Endodermal cell (in vitro differentiated cells): Measurements from ENCODE around the gene KCND3. TPM values are rescaled to one million over a fixed set of nuclear protein-coding genes. Genes with fewer than 3 reads are reported as not detected.
"Not testable (repeated sequence)": the region's sequence is repeated elsewhere in the genome, so short reads cannot be mapped to it uniquely, and the experiment has no call there.

Experiments
- DNase-seq: peaks from one replicate; pipeline ENCODE4 v3.0.0-alpha.2; 2017
- H3K27ac ChIP-seq: 2 replicates; pipeline ENCODE4 v1.5.1; 2013; ENCODE audit warnings: mild to moderate bottlenecking, low read depth, low read length, moderate library complexity
- H3K27me3 ChIP-seq: 2 replicates; pipeline ENCODE4 v1.6.1; 2013; ENCODE audit warnings: mild to moderate bottlenecking, low read length, moderate library complexity; ENCODE audit not compliant: insufficient read depth, control insufficient read depth, poor library complexity, severe bottlenecking
- H3K36me3 ChIP-seq: 2 replicates; pipeline ENCODE4 v1.7.0; 2013; ENCODE audit warnings: mild to moderate bottlenecking, low read length, moderate library complexity; ENCODE audit not compliant: control insufficient read depth, insufficient read depth
- H3K4me1 ChIP-seq: one replicate; pipeline ENCODE4 v1.7.0; 2013; ENCODE audit warnings: low read length; ENCODE audit not compliant: control insufficient read depth, insufficient read depth
- H3K4me3 ChIP-seq: 2 replicates; pipeline ENCODE4 v1.5.1; 2013; ENCODE audit warnings: mild to moderate bottlenecking, low read length, moderate library complexity
- H3K9ac ChIP-seq: 2 replicates; pipeline ENCODE4 v1.6.1; 2013; ENCODE audit warnings: mild to moderate bottlenecking, low read length, moderate library complexity; ENCODE audit not compliant: poor library complexity, severe bottlenecking; ENCODE audit errors: extremely low read depth
- H3K9me3 ChIP-seq: 2 replicates; pipeline ENCODE4 v1.6.1; 2013; ENCODE audit warnings: mild to moderate bottlenecking, low read length, moderate library complexity; ENCODE audit not compliant: control insufficient read depth
- H3K27ac Mint-ChIP-seq: 2 replicates; pipeline ENCODE4 v1.8.0; 2020; ENCODE audit warnings: mixed read lengths
- H3K27me3 Mint-ChIP-seq: 2 replicates; pipeline ENCODE4 v1.8.0; 2021; ENCODE audit warnings: mild to moderate bottlenecking, mixed read lengths; ENCODE audit not compliant: insufficient read depth
- H3K36me3 Mint-ChIP-seq: 2 replicates; pipeline ENCODE4 v1.8.0; 2020; ENCODE audit warnings: low read depth, mixed read lengths
- H3K4me1 Mint-ChIP-seq: 2 replicates; pipeline ENCODE4 v1.8.0; 2020; ENCODE audit warnings: mixed read lengths
- H3K4me3 Mint-ChIP-seq: 2 replicates; pipeline ENCODE4 v1.8.0; 2020; ENCODE audit warnings: mild to moderate bottlenecking, moderate library complexity, mixed read lengths
- H3K9me3 Mint-ChIP-seq: 2 replicates; pipeline ENCODE4 v1.8.0; 2020; ENCODE audit warnings: mild to moderate bottlenecking, mixed read lengths
- CTCF ChIP-seq: fragments of 200-600 bp; sonication (generic); conservative IDR thresholded peaks from 2 replicates; pipeline ENCODE4 v1.5.0; 2021; ENCODE audit warnings: antibody characterized with exemption, mild to moderate bottlenecking
- WGBS, 2 experiments: methylation state at CpG; one replicate each; pipeline versions ENCODE4 v1.1.5 to v1.1.7; 2013; ENCODE audit warnings: missing lambda C conversion rate in 2 of 2, mixed read lengths in 1 of 2; ENCODE audit not compliant: insufficient coverage in 1 of 2, insufficient read length in 1 of 2; 5-methylcytosine and 5-hydroxymethylcytosine counted together
- total RNA-seq, 2 donors: library from RNA; stranded (reverse); fragmentation: NEBNext Ultra II Directional in 1 of 2; extraction: Animal tissue kit (Norgen Biotek cat#: 25700) in 1 of 2; gene quantifications; 2 replicates in 1 of 2; 3 replicates in 1 of 2; pipeline ENCODE4 v1.2.1, GENCODE V29; 2021

Gene KCND3
- total RNA-seq, 2 donors from 2014 or later = 0.13 TPM; not detected in 1

GRCh38 chr1:111742938-111743549 is 246.4 kb downstream of the KCND3 start:
- Histone ChIP-seq H3K27ac (no peak overlapping the region), H3K9me3 (no peaks in the 10 kb centered on the region), H3K27me3 (peaks cover 28% of the 10 kb centered on the region), H3K4me3 (no peak overlapping the region), H3K4me1 (peaks cover 4% of the 10 kb centered on the region), H3K9ac (no peak overlapping the region), H3K36me3 (no peaks in the 10 kb centered on the region)
- Mint-ChIP-seq H3K4me1 (peaks cover 3% of the 10 kb centered on the region), H3K9me3 (no peaks in the 10 kb centered on the region), H3K27me3 (peaks cover 42% of the 10 kb centered on the region), H3K27ac (no peak overlapping the region), H3K36me3 (no peaks in the 10 kb centered on the region), H3K4me3 (no peak overlapping the region)
- TF ChIP-seq CTCF = peak; percentile 42
- DNase-seq = no peak
- 90 to 100% methylated on average over 2 to 3 of the region's 5 CpGs for WGBS, 2 experiments

- not testable (repeated sequence) for H3K9me3 Mint-ChIP-seq, H3K9ac ChIP-seq
- 96% methylated on average over 8 to 14 of the region's 14 CpGs for WGBS, 2 experiments
Observed at GRCh38 chr1:111742292-111742691, 247.2 kb downstream of the KCND3 start.

GRCh38 chr1:111739925-111740765 is 249.3 kb downstream of the KCND3 start:
- 1 to 3% methylated on average over 22 to 63 of the region's 63 CpGs for WGBS, 2 experiments
- Mint-ChIP-seq H3K4me3 (peak overlapping the region; percentile 65), H3K9me3 (no peaks in the 10 kb centered on the region), H3K27me3 (peaks cover 42% of the 10 kb centered on the region), H3K4me1 (peaks cover 9% of the 10 kb centered on the region), H3K36me3 (no peaks in the 10 kb centered on the region), H3K27ac (no peak overlapping the region)
- H3K9me3 ChIP-seq = no peaks in the 10 kb centered on the region
- H3K4me3 ChIP-seq = peak overlapping the region; percentile 84
- H3K9ac ChIP-seq = peak overlapping the region; percentile 38
- peak overlapping the region; percentile 96 for H3K27ac ChIP-seq
- peaks cover 10% of the 10 kb centered on the region for H3K4me1 ChIP-seq
- TF ChIP-seq CTCF = no peak
- peaks cover 41% of the 10 kb centered on the region for H3K27me3 ChIP-seq
- peak; percentile 93 for DNase-seq
- H3K36me3 ChIP-seq = no peaks in the 10 kb centered on the region

More at GRCh38 chr1:111742292-111742691, 247.2 kb downstream of the KCND3 start:
- not testable (repeated sequence) for H3K36me3 Mint-ChIP-seq, H3K9me3 ChIP-seq, H3K4me1 Mint-ChIP-seq, H3K36me3 ChIP-seq, H3K27ac ChIP-seq, H3K4me3 Mint-ChIP-seq, DNase-seq, H3K4me3 ChIP-seq, H3K27ac Mint-ChIP-seq
- peaks cover 42% of the 10 kb centered on the region for H3K27me3 Mint-ChIP-seq
- Histone ChIP-seq H3K4me1 (peaks cover 10% of the 10 kb centered on the region), H3K27me3 (peaks cover 35% of the 10 kb centered on the region)
